GM21723 (cell line): ENCODE results near the gene RYR2.
"Not testable (repeated sequence)": the region's sequence is repeated elsewhere in the genome, so short reads cannot be mapped to it uniquely, and the experiment has no call there.

Source experiments
- ATAC-seq: cut with Tn5 transposase; IDR thresholded peaks from one replicate; pipeline ENCODE4 v1.9.1; 2021; ENCODE audit warnings: mild to moderate bottlenecking, moderate library complexity; ENCODE audit not compliant: unreplicated experiment

RYR2 gene

GRCh38 chr1:237140986-237141385 is 99.0 kb downstream of the RYR2 start:
- no peak for ATAC-seq

- no peak for ATAC-seq
These were observed 99.5 kb downstream of the RYR2 start for GRCh38 chr1:237141502-237141901.

- no peak for ATAC-seq
These were observed 103.6 kb downstream of the RYR2 start for GRCh38 chr1:237145379-237146135.

- ATAC-seq: no peak
These were observed 104.3 kb downstream of the RYR2 start for GRCh38 chr1:237146241-237146640.

GRCh38 chr1:237149857-237150256 is 107.9 kb downstream of the RYR2 start:
- ATAC-seq: no peak

- ATAC-seq: not testable (repeated sequence)
These were observed 110.0 kb downstream of the RYR2 start for GRCh38 chr1:237151979-237152378.

- no peak for ATAC-seq
These were observed 110.7 kb downstream of the RYR2 start for GRCh38 chr1:237152506-237153335.

- ATAC-seq: no peak
These were observed 112.2 kb downstream of the RYR2 start for GRCh38 chr1:237154157-237154556.

GRCh38 chr1:237164406-237165352 is 122.7 kb downstream of the RYR2 start:
- ATAC-seq: no peak

- no peak for ATAC-seq
These were observed 124.1 kb downstream of the RYR2 start for GRCh38 chr1:237166086-237166485.

- no peak for ATAC-seq
These were observed 124.7 kb downstream of the RYR2 start for GRCh38 chr1:237166593-237167101.

- ATAC-seq: no peak
These were observed 128.2 kb downstream of the RYR2 start for GRCh38 chr1:237170149-237170548.

- no peak for ATAC-seq
These were observed 129.6 kb downstream of the RYR2 start for GRCh38 chr1:237171454-237172117.

- no peak for ATAC-seq
These were observed 130.1 kb downstream of the RYR2 start for GRCh38 chr1:237172118-237172485.

GRCh38 chr1:237179503-237179902 is 137.5 kb downstream of the RYR2 start:
- no peak for ATAC-seq

GRCh38 chr1:237180256-237180655 is 138.3 kb downstream of the RYR2 start:
- ATAC-seq: no peak

GRCh38 chr1:237181743-237182317 is 139.8 kb downstream of the RYR2 start:
- no peak for ATAC-seq

- ATAC-seq: no peak
These were observed 142.1 kb downstream of the RYR2 start for GRCh38 chr1:237183963-237184540.

- ATAC-seq: no peak
These were observed 144.7 kb downstream of the RYR2 start for GRCh38 chr1:237186675-237187074.

GRCh38 chr1:237187842-237188241 is 145.9 kb downstream of the RYR2 start:
- ATAC-seq: no peak
